B cell (primary cell): ENCODE results near the gene ING5. TPM values are rescaled to one million over a fixed set of nuclear protein-coding genes. Genes with fewer than 3 reads are reported as not detected.

Experiments used
- ATAC-seq: fragments of 200-7000 bp; cut with Tn5 transposase; one replicate; pipeline ENCODE4 v1.10.0; 2021; ENCODE audit warnings: low read depth, mild to moderate bottlenecking, moderate number of reproducible peaks, moderate library complexity
- CTCF ChIA-PET: fragments of 350-600 bp; sonication (Branson Sonifier 250); formaldehyde crosslinking; loops from one replicate; lab custom pipeline; 2021; ENCODE audit warnings: antibody characterized with exemption, inconsistent platforms; lab: Charles Lee
- POLR2A ChIA-PET: fragments of 350-600 bp; sonication (Branson Sonifier 250); formaldehyde crosslinking; loops from one replicate; lab custom pipeline; 2021; ENCODE audit warnings: antibody characterized with exemption; lab: Charles Lee
- DNase-seq: peaks from one replicate; pipeline ENCODE4 v3.0.0; 2013
- H2AFZ ChIP-seq: 2 replicates; pipeline ENCODE4 v1.6.1; 2012; ENCODE audit warnings: mild to moderate bottlenecking, low read depth, low read length; ENCODE audit not compliant: insufficient read depth, poor library complexity, severe bottlenecking
- H3K27ac ChIP-seq, 2 donors: 1 replicate in 1 of 2; 2 replicates in 1 of 2; pipeline ENCODE4 v1.5.1; 2012 to 2013; ENCODE audit warnings: low read length in 2 of 2, mild to moderate bottlenecking in 2 of 2, moderate library complexity in 1 of 2
- H3K27me3 ChIP-seq, 4 experiments: fragments of 200-600 bp in 1 of 4; sonication (generic) in 1 of 4; replicated peaks in 1 of 4; 1 replicate in 2 of 4; 2 replicates in 2 of 4; pipeline versions ENCODE4 v1.6.1 to v1.7.0; 2013 to 2016; ENCODE audit warnings: low read length in 3 of 4, mild to moderate bottlenecking in 2 of 4, mixed read lengths in 1 of 4, moderate library complexity in 1 of 4; ENCODE audit not compliant: insufficient read depth in 4 of 4, control insufficient read depth in 3 of 4; ENCODE audit errors: control extremely low read depth in 1 of 4
- H3K36me3 ChIP-seq, 2 experiments: replicated peaks in 1 of 2; 1 replicate in 1 of 2; 2 replicates in 1 of 2; pipeline versions ENCODE4 v1.6.1 to v1.7.1; 2013; ENCODE audit warnings: low read length in 1 of 2; ENCODE audit not compliant: insufficient read depth in 2 of 2, control insufficient read depth in 1 of 2; ENCODE audit errors: control extremely low read depth in 1 of 2, extremely low read depth in 1 of 2
- H3K4me1 ChIP-seq, 2 donors: fragments of 200-600 bp in 1 of 2; sonication (generic) in 1 of 2; 1 replicate in 1 of 2; 2 replicates in 1 of 2; pipeline versions ENCODE4 v1.5.1 to v1.6.1; 2013 to 2017; ENCODE audit warnings: low read length in 2 of 2; ENCODE audit not compliant: control insufficient read depth in 2 of 2, insufficient read depth in 2 of 2
- H3K4me2 ChIP-seq: replicated peaks from 2 replicates; pipeline ENCODE3; 2012; ENCODE audit warnings: mild to moderate bottlenecking, low read depth, low read length; ENCODE audit not compliant: poor library complexity, severe bottlenecking
- H3K4me3 ChIP-seq, 5 experiments: fragments of 200-600 bp in 1 of 5; sonication (generic) in 1 of 5; 1 replicate in 3 of 5; 2 replicates in 2 of 5; pipeline versions ENCODE4 v1.5.1 to v1.7.0; 2011 to 2016; ENCODE audit warnings: low read length in 4 of 5, mild to moderate bottlenecking in 4 of 5, low read depth in 2 of 5, control low read depth in 1 of 5, moderate library complexity in 1 of 5; ENCODE audit not compliant: insufficient read depth in 1 of 5; ENCODE audit errors: control extremely low read depth in 1 of 5, extremely low read depth in 1 of 5
- H3K79me2 ChIP-seq: fragments of 200-600 bp; sonication (generic); one replicate; pipeline ENCODE4 v1.6.0; 2016; ENCODE audit warnings: low read length; ENCODE audit not compliant: control insufficient read depth, insufficient read depth
- H3K9ac ChIP-seq: fragments of 200-600 bp; sonication (generic); 2 replicates; pipeline ENCODE4 v1.6.1; 2017; ENCODE audit warnings: mild to moderate bottlenecking, low read length, moderate library complexity
- H3K9me3 ChIP-seq, 3 donors: one replicate each; pipeline versions ENCODE4 v1.6.1 to v1.7.1; 2013; ENCODE audit warnings: low read length in 2 of 3; ENCODE audit not compliant: control insufficient read depth in 2 of 3, insufficient read depth in 1 of 3; ENCODE audit errors: control extremely low read depth in 1 of 3
- H4K20me1 ChIP-seq: 2 replicates; pipeline ENCODE4 v1.6.0; 2012; ENCODE audit warnings: mild to moderate bottlenecking, low read length; ENCODE audit not compliant: insufficient read depth, control insufficient read depth, poor library complexity, severe bottlenecking
- H3K27ac Mint-ChIP-seq: one replicate; pipeline ENCODE4 v1.8.0; 2021; ENCODE audit warnings: mixed read lengths
- H3K27me3 Mint-ChIP-seq: one replicate; pipeline ENCODE4 v1.8.0; 2021; ENCODE audit warnings: mixed read lengths
- H3K4me1 Mint-ChIP-seq: one replicate; pipeline ENCODE4 v1.8.0; 2021; ENCODE audit warnings: mixed read lengths
- H3K4me3 Mint-ChIP-seq: one replicate; pipeline ENCODE4 v1.8.0; 2021; ENCODE audit warnings: mixed read lengths
- H3K9me3 Mint-ChIP-seq: one replicate; pipeline ENCODE4 v1.8.0; 2022; ENCODE audit warnings: mixed read lengths; ENCODE audit not compliant: insufficient read depth
- EZH2 ChIP-seq: IDR thresholded peaks from 2 replicates; pipeline ENCODE4 v1.6.1; 2012; ENCODE audit warnings: borderline replicate concordance, low read depth, mild to moderate bottlenecking, moderate library complexity, low read length; ENCODE audit not compliant: insufficient read depth, poor library complexity, severe bottlenecking
- WGBS: methylation state at CpG from one replicate; pipeline ENCODE4 v1.1.5; 2013; ENCODE audit warnings: missing lambda C conversion rate; ENCODE audit not compliant: insufficient coverage; 5-methylcytosine and 5-hydroxymethylcytosine counted together
- intact Hi-C: fragments of 100-400 bp; cut with micrococcal nuclease; formaldehyde crosslinking; loops from one replicate; pipeline ENCODE4 v1.10.0; 2022
- polyA plus RNA-seq: library from polyadenylated mRNA; depleted of rRNA; stranded (reverse); fragments of >200 nt; gene quantifications from 2 replicates; pipeline ENCODE4 v1.2.3, GENCODE V29; 2012
- total RNA-seq, 2 donors: library from RNA; stranded (reverse); fragments of 120-200 nt in 1 of 2; gene quantifications; 1 replicate in 1 of 2; 2 replicates in 1 of 2; pipeline versions ENCODE4 v1.2.3 to v1.2.4, GENCODE V29; 2013 to 2022
- TF ChIP-seq, protein P1 (sequence below): fragments of 200-600 bp; IDR thresholded peaks from one replicate; pipeline ENCODE4 v1.8.0; 2022; ENCODE audit warnings: antibody characterized with exemption, mild to moderate bottlenecking

The ING5 gene
- total and polyA plus RNA-seq, 2 donors (not counting 1 experiment from before 2014, with no cell fraction given): 70.7 to 82.9 TPM

DNA sequence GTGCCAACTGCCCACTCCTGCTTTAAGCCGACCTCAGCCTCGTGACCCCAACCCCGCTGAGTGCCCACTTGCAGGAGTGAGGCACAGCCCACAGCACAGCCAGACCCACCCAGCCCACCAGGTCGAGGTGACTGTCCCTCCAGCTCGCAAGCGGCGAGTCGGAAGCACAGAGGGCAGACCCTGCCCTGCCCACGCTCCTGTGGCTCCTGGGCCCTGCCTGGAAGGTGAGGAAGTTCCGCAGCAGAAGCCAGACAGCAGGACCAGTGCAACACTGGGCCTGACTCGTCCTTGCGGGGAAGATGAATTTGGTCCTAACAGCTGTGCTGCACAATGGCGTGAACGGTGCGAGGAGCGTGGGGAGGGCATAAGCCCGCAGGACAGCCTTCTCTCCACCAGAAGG lies 25.2 kb upstream of the ING5 start:
- Mint-ChIP-seq H3K27ac (no peak overlapping the region), H3K27me3 (no peaks in the 10 kb centered on the region), H3K4me3 (no peak overlapping the region), H3K4me1 (no peaks in the 10 kb centered on the region), H3K9me3 (no peaks in the 10 kb centered on the region)
- H3K79me2 ChIP-seq: peaks cover 10% of the 10 kb centered on the region
- ChIA-PET CTCF (no interaction called here), POLR2A (interaction anchor here (0.6 kb wide), 1 partner anchor 26 kb away, joined by 4 read pairs; no protein-coding TSS in a partner anchor)
- H2AFZ ChIP-seq: no peak overlapping the region
- TF ChIP-seq, protein P1, sequence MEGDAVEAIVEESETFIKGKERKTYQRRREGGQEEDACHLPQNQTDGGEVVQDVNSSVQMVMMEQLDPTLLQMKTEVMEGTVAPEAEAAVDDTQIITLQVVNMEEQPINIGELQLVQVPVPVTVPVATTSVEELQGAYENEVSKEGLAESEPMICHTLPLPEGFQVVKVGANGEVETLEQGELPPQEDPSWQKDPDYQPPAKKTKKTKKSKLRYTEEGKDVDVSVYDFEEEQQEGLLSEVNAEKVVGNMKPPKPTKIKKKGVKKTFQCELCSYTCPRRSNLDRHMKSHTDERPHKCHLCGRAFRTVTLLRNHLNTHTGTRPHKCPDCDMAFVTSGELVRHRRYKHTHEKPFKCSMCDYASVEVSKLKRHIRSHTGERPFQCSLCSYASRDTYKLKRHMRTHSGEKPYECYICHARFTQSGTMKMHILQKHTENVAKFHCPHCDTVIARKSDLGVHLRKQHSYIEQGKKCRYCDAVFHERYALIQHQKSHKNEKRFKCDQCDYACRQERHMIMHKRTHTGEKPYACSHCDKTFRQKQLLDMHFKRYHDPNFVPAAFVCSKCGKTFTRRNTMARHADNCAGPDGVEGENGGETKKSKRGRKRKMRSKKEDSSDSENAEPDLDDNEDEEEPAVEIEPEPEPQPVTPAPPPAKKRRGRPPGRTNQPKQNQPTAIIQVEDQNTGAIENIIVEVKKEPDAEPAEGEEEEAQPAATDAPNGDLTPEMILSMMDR: no peak
- no peak for TF ChIP-seq EZH2
- H4K20me1 ChIP-seq: peaks cover 7% of the 10 kb centered on the region
- ATAC-seq (no peak), DNase-seq (no peak)
- no peak overlapping the region for H3K27ac ChIP-seq
- H3K36me3 ChIP-seq: peaks cover 0 to 35% of the 10 kb centered on the region in 2 experiments
- H3K4me2 ChIP-seq: no peak overlapping the region
- H3K9me3 ChIP-seq: no peaks in the 10 kb centered on the region
- H3K4me1 ChIP-seq: no peaks in the 10 kb centered on the region
- 92% methylated on average over 17 of the region's 17 CpGs for WGBS
- no peaks in the 10 kb centered on the region for H3K27me3 ChIP-seq
- intact Hi-C loops: no loop called here
- no peak overlapping the region for H3K9ac ChIP-seq
- H3K4me3 ChIP-seq: no peak overlapping the region

DNA sequence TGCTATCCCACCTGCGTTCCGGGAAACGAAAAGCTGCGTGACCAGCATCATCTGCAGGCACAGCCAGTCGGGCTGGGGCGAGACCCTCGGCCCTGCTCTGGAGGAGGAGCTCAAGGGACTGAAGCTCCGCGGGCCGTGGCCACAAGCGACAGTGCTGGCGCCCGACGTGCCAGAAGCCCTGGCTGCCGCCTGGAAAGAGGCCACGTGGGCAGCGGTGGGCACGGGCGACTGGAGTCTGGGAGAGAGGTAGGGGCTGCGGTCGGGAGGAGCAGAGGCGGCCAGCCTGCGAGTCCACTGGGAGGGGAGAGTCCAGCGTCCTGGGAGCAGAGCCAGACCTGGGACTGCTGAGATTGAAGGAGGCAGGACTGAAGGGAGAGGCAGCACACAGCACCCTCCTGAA lies 24.4 kb upstream of the ING5 start:
- Histone ChIP-seq H3K4me3 (no peak overlapping the region), H3K27ac (no peak overlapping the region), H3K9me3 (no peaks in the 10 kb centered on the region), H3K27me3 (no peaks in the 10 kb centered on the region), H4K20me1 (peaks cover 10% of the 10 kb centered on the region), H3K36me3 (peaks cover 0 to 42% of the 10 kb centered on the region in 2 experiments), H3K4me2 (no peak overlapping the region), H3K4me1 (no peaks in the 10 kb centered on the region), H3K79me2 (peaks cover 17% of the 10 kb centered on the region), H2AFZ (no peak overlapping the region), H3K9ac (no peak overlapping the region)
- ATAC-seq (no peak), DNase-seq (no peak)
- Mint-ChIP-seq H3K4me1 (no peaks in the 10 kb centered on the region), H3K4me3 (no peak overlapping the region), H3K27ac (no peak overlapping the region), H3K9me3 (no peaks in the 10 kb centered on the region), H3K27me3 (no peaks in the 10 kb centered on the region)
- 92% methylated on average over 24 of the region's 24 CpGs for WGBS
- TF ChIP-seq, protein P1: no peak
- TF ChIP-seq EZH2: no peak
- POLR2A ChIA-PET: interaction anchor here (0.6 kb wide), 1 partner anchor 25 kb away, joined by 4 read pairs; no protein-coding TSS in a partner anchor
- CTCF ChIA-PET: interaction anchor here (0.6 kb wide), 1 partner anchor 108 kb away, joined by 4 read pairs; no protein-coding TSS in a partner anchor
- intact Hi-C loops: no loop called here
